Measurements from ENCODE around the gene CCDC85C. TPM values are rescaled to one million over a fixed set of nuclear protein-coding genes. Genes with fewer than 3 reads are reported as not detected.

The CCDC85C gene
- total RNA-seq, 1 experiment from 2014 or later, result 36.4 TPM

GRCh38 chr14:99535448-99535847 lies 68.6 kb downstream of the CCDC85C start:
- TF ChIP-seq EZH2phosphoT487 (IDR thresholded peaks at IDR 0.05; ENCODE audit: borderline replicate concordance, low read length), result no peak
- intact Hi-C loops (cut with micrococcal nuclease), result no loop called here
- no peaks in the 10 kb centered on the region for H3K36me3 ChIP-seq (ENCODE audit: low read depth, low read length)
- H3K79me2 ChIP-seq (ENCODE audit: low read length), result peaks cover 76% of the 10 kb centered on the region
- H3K9me3 ChIP-seq (ENCODE audit: low read length), result no peaks in the 10 kb centered on the region
- no peak overlapping the region for H3K4me3 ChIP-seq (ENCODE audit: low read length)
- BruUV-seq (replicated peaks), result no TSS peak
- peaks cover 11% of the 10 kb centered on the region; the same call in 1 of the 2 replicates for H4K20me1 ChIP-seq (ENCODE audit: low read length)
- no peak overlapping the region for H2AFZ ChIP-seq (ENCODE audit: low read length)
- no peak overlapping the region for H3K27ac ChIP-seq (ENCODE audit: low read length)
- no peaks in the 10 kb centered on the region for H3K9me2 ChIP-seq (replicated peaks; ENCODE audit: low read length)
- POLR2A ChIA-PET (ENCODE audit: unreplicated experiment), result no interaction called here
- no peaks in the 10 kb centered on the region for H3K27me3 ChIP-seq (ENCODE audit: low read length)
- no peaks in the 10 kb centered on the region for H3F3A ChIP-seq (ENCODE audit: low read length, unreplicated experiment)
- H3K4me1 ChIP-seq (ENCODE audit: insufficient read depth, low read length), result peaks cover 11% of the 10 kb centered on the region
- CTCF ChIA-PET, result no interaction called here
- no peak for ATAC-seq
- no peak for DNase-seq
- no peak overlapping the region for H3K4me2 ChIP-seq (ENCODE audit: low read length)
- H3K9ac ChIP-seq (ENCODE audit: low read length), result no peak overlapping the region

GRCh38 chr14:99534863-99535262 lies 69.1 kb downstream of the CCDC85C start:
- Histone ChIP-seq H4K20me1 (ENCODE audit: low read length) (peaks cover 11% of the 10 kb centered on the region; the same call in 1 of the 2 replicates), H2AFZ (ENCODE audit: low read length) (no peak overlapping the region), H3K27me3 (ENCODE audit: low read length) (no peaks in the 10 kb centered on the region), H3K9me2 (replicated peaks; ENCODE audit: low read length) (no peaks in the 10 kb centered on the region), H3K36me3 (ENCODE audit: low read depth, low read length) (no peaks in the 10 kb centered on the region), H3K4me3 (ENCODE audit: low read length) (no peak overlapping the region), H3K4me1 (ENCODE audit: insufficient read depth, low read length) (peaks cover 11% of the 10 kb centered on the region), H3K9ac (ENCODE audit: low read length) (no peak overlapping the region), H3K79me2 (ENCODE audit: low read length) (peaks cover 71% of the 10 kb centered on the region), H3K4me2 (ENCODE audit: low read length) (no peak overlapping the region), H3F3A (ENCODE audit: low read length, unreplicated experiment) (no peaks in the 10 kb centered on the region), H3K27ac (ENCODE audit: low read length) (no peak overlapping the region), H3K9me3 (ENCODE audit: low read length) (no peaks in the 10 kb centered on the region)
- ChIA-PET CTCF (no interaction called here), POLR2A (ENCODE audit: unreplicated experiment) (no interaction called here)
- TF ChIP-seq CTCF (conservative IDR thresholded peaks at IDR 0.05; ENCODE audit: low read depth, low read length), result no peak
- DNase-seq (no peak), ATAC-seq (no peak)
- intact Hi-C loops (cut with micrococcal nuclease), result no loop called here
- BruUV-seq (replicated peaks), result no TSS peak

GRCh38 chr14:99534333-99534732 lies 69.7 kb downstream of the CCDC85C start:
- no peak for ATAC-seq
- Histone ChIP-seq H3K27ac (ENCODE audit: low read length) (no peak overlapping the region), H3K4me2 (ENCODE audit: low read length) (no peak overlapping the region), H3K4me1 (ENCODE audit: insufficient read depth, low read length) (peaks cover 11% of the 10 kb centered on the region), H3K36me3 (ENCODE audit: low read depth, low read length) (no peaks in the 10 kb centered on the region), H3F3A (ENCODE audit: low read length, unreplicated experiment) (no peaks in the 10 kb centered on the region), H3K27me3 (ENCODE audit: low read length) (no peaks in the 10 kb centered on the region), H3K4me3 (ENCODE audit: low read length) (no peak overlapping the region), H3K79me2 (ENCODE audit: low read length) (peaks cover 66% of the 10 kb centered on the region), H3K9ac (ENCODE audit: low read length) (no peak overlapping the region), H2AFZ (ENCODE audit: low read length) (no peak overlapping the region), H3K9me3 (ENCODE audit: low read length) (no peaks in the 10 kb centered on the region), H4K20me1 (ENCODE audit: low read length) (peaks cover 11% of the 10 kb centered on the region; the same call in 1 of the 2 replicates), H3K9me2 (replicated peaks; ENCODE audit: low read length) (no peaks in the 10 kb centered on the region)
- ChIA-PET CTCF (no interaction called here), POLR2A (ENCODE audit: unreplicated experiment) (no interaction called here)
- no peak for TF ChIP-seq EZH2phosphoT487 (IDR thresholded peaks at IDR 0.05; ENCODE audit: borderline replicate concordance, low read length)
- no peak for TF ChIP-seq EZH2 (IDR thresholded peaks at IDR 0.05; ENCODE audit: low read length, unreplicated experiment)
- TF ChIP-seq CTCF (conservative IDR thresholded peaks at IDR 0.05; ENCODE audit: low read depth, low read length), result no peak
- no TSS peak for BruUV-seq (replicated peaks)
- intact Hi-C loops (cut with micrococcal nuclease), result no loop called here
- no peak for DNase-seq

Data from PC-3 (cell line).